ENCODE measurements around the gene ACOX3. TPM values are rescaled to one million over a fixed set of nuclear protein-coding genes. Genes with fewer than 3 reads are reported as not detected.

Gene ACOX3
- total RNA-seq, 2 experiments from 2014 or later, result 12.7 to 16.8 TPM

GRCh38 chr4:8345946-8346814 lies 94.3 kb downstream of the ACOX3 start:
- DNase-seq (ENCODE audit: low spot score), result no peak
- no peaks in the 10 kb centered on the region for H3K4me1 ChIP-seq (ENCODE audit: insufficient read depth, low read length, poor library complexity, severe bottlenecking)
- H3K79me2 ChIP-seq (ENCODE audit: insufficient read depth, low read depth, low read length), result no peaks in the 10 kb centered on the region
- no TSS peak for BruUV-seq (replicated peaks)
- ChIA-PET CTCF (ENCODE audit: unreplicated experiment) (no interaction called here), POLR2A (no interaction called here)
- H3K9me2 ChIP-seq (ENCODE audit: insufficient read depth, low read length), result no peaks in the 10 kb centered on the region
- TF ChIP-seq EZH2phosphoT487 (IDR thresholded peaks at IDR 0.05; ENCODE audit: borderline replicate concordance, low read depth, low read length), result no peak
- TF ChIP-seq CTCF (conservative IDR thresholded peaks at IDR 0.05; ENCODE audit: low read length), result no peak
- H3K4me3 ChIP-seq (ENCODE audit: low read depth, low read length, poor library complexity, severe bottlenecking), result no peak overlapping the region
- H3K36me3 ChIP-seq (ENCODE audit: insufficient read depth, low read length), result no peaks in the 10 kb centered on the region
- no peak overlapping the region for H3K27ac ChIP-seq (ENCODE audit: low read depth, low read length, poor library complexity, severe bottlenecking)
- H3K4me2 ChIP-seq (ENCODE audit: low read length), result no peak overlapping the region
- H3K9me3 ChIP-seq (ENCODE audit: low read length), result no peaks in the 10 kb centered on the region
- no peaks in the 10 kb centered on the region for H4K20me1 ChIP-seq (ENCODE audit: insufficient read depth, low read length)
- intact Hi-C loops (cut with micrococcal nuclease; ENCODE audit: unreplicated experiment), result no loop called here
- H2AFZ ChIP-seq (ENCODE audit: low read length), result no peak overlapping the region

- H3K9me3 ChIP-seq (ENCODE audit: low read length), result no peaks in the 10 kb centered on the region
- no peak overlapping the region for H2AFZ ChIP-seq (ENCODE audit: low read length)
- no peak overlapping the region for H3K27ac ChIP-seq (ENCODE audit: low read depth, low read length, poor library complexity, severe bottlenecking)
- no peaks in the 10 kb centered on the region for H3K4me1 ChIP-seq (ENCODE audit: insufficient read depth, low read length, poor library complexity, severe bottlenecking)
- H3K4me3 ChIP-seq (ENCODE audit: low read depth, low read length, poor library complexity, severe bottlenecking), result no peak overlapping the region
- no peaks in the 10 kb centered on the region for H3K36me3 ChIP-seq (ENCODE audit: insufficient read depth, low read length)
- intact Hi-C loops (cut with micrococcal nuclease; ENCODE audit: unreplicated experiment), result no loop called here
- DNase-seq (ENCODE audit: low spot score), result no peak
- ChIA-PET CTCF (ENCODE audit: unreplicated experiment) (no interaction called here), POLR2A (no interaction called here)
- H4K20me1 ChIP-seq (ENCODE audit: insufficient read depth, low read length), result no peaks in the 10 kb centered on the region
- no peaks in the 10 kb centered on the region for H3K9me2 ChIP-seq (ENCODE audit: insufficient read depth, low read length)
- no peak overlapping the region for H3K4me2 ChIP-seq (ENCODE audit: low read length)
- no peak for TF ChIP-seq EZH2phosphoT487 (IDR thresholded peaks at IDR 0.05; ENCODE audit: borderline replicate concordance, low read depth, low read length)
- no peak for TF ChIP-seq CTCF (conservative IDR thresholded peaks at IDR 0.05; ENCODE audit: low read length)
- no TSS peak for BruUV-seq (replicated peaks)
- no peaks in the 10 kb centered on the region for H3K79me2 ChIP-seq (ENCODE audit: insufficient read depth, low read depth, low read length)
These were observed 95.2 kb downstream of the ACOX3 start for GRCh38 chr4:8345053-8345945.

Measured in OCI-LY7 (cell line).